Neural cell (in vitro differentiated cells): ENCODE results near the gene MEF2A.
"Not testable (repeated sequence)": the region's sequence is repeated elsewhere in the genome, so short reads cannot be mapped to it uniquely, and the experiment has no call there.

Experiments used
- CTCF ChIP-seq: fragments of 450-650 bp; IDR thresholded peaks from 2 replicates; pipeline ENCODE4 v1.5.1; 2014; ENCODE audit warnings: antibody characterized with exemption, mild to moderate bottlenecking, moderate library complexity; ENCODE audit not compliant: poor library complexity, severe bottlenecking
- EP300 ChIP-seq: fragments of 450-650 bp; conservative IDR thresholded peaks from 2 replicates; pipeline ENCODE4 v1.6.1; 2014; ENCODE audit warnings: antibody characterized with exemption, mild to moderate bottlenecking, moderate library complexity; ENCODE audit not compliant: poor library complexity, severe bottlenecking
- EZH2 ChIP-seq: fragments of 200-600, 300-800 bp; shearing (Covaris generic), sonication (generic); IDR thresholded peaks from 2 replicates; pipeline ENCODE4 v1.6.1; 2014; ENCODE audit warnings: antibody characterized with exemption, low read length, borderline replicate concordance, mild to moderate bottlenecking; ENCODE audit not compliant: insufficient read depth, poor library complexity, severe bottlenecking
- POLR2AphosphoS5 ChIP-seq: IDR thresholded peaks from 2 replicates; pipeline ENCODE4 v1.6.1; 2012
- RAD21 ChIP-seq: fragments of 450-650 bp; conservative IDR thresholded peaks from 2 replicates; pipeline ENCODE4 v1.6.1; 2014; ENCODE audit warnings: antibody characterized with exemption, mild to moderate bottlenecking, moderate library complexity
- REST ChIP-seq: IDR thresholded peaks from 2 replicates; pipeline ENCODE4 v1.6.1; 2012; ENCODE audit warnings: borderline replicate concordance
- SMC3 ChIP-seq: fragments of 450-650 bp; conservative IDR thresholded peaks from 2 replicates; pipeline ENCODE4 v1.6.1; 2014; ENCODE audit warnings: antibody characterized with exemption, mild to moderate bottlenecking, moderate library complexity; ENCODE audit not compliant: poor library complexity
- TAF1 ChIP-seq: IDR thresholded peaks from 2 replicates; pipeline ENCODE4 v1.6.1; 2012; ENCODE audit warnings: low read depth

- TF ChIP-seq REST, CTCF, TAF1, POLR2AphosphoS5, EP300, SMC3, EZH2, RAD21: not testable (repeated sequence)
Measured at GRCh38 chr15:99666073-99666472, 100.3 kb downstream of the MEF2A start.
